ENCODE measurements around the gene SCN4B. TPM values are rescaled to one million over a fixed set of nuclear protein-coding genes. Genes with fewer than 3 reads are reported as not detected.

SCN4B gene
- total and polyA plus RNA-seq, 8 donors = 2.2 to 10.1 (median 7.5) TPM

GRCh38 chr11:118143661-118144185, 8.9 kb downstream of the SCN4B start:
- peaks cover 0 to 59% of the 10 kb centered on the region in 2 donors for H3K27me3 ChIP-seq
- intact Hi-C loops (cut with DNase I) = loop anchor here in 1 of 2 donors (10.0 kb wide), 1 partner anchor 211 kb away; the partner anchor contains the start of gene UBE4A

DNA sequence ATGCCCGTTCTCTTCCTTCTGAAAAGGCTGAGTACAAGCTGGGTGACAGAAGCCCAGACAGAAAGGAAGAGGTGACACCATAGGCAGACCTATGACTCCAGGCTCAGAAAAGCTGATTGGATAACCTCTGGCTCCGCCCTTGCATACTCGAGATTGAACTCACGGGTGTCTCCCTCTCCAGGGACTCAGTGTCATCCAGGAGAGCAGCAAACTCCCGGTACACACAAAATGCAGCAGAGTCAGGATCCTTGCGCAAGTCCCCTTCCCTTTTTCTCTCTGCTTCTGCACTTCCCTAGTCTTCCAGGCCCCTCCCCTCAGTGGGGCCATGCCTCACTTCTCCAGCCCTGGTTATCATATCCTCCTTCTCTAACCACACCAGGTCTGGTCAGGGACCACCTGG, 9.8 kb downstream of the SCN4B start:
- no peaks in the 10 kb centered on the region for H3K36me3 ChIP-seq
- DNase-seq (peak in 1 of 4 donors; percentile 60), ATAC-seq (no peak)
- H3K27ac ChIP-seq = no peak overlapping the region
- no peaks in the 10 kb centered on the region for H3K9me3 ChIP-seq
- intact Hi-C loops (cut with DNase I) = loop anchor here in 1 of 2 donors (10.0 kb wide), 1 partner anchor 212 kb away; the partner anchor contains the start of gene UBE4A
- TF ChIP-seq CTCF (IDR thresholded peaks at IDR 0.05) = no peak
- H3K4me1 ChIP-seq = peaks cover 0 to 24% of the 10 kb centered on the region in 2 donors
- no peak overlapping the region for H3K4me3 ChIP-seq
- H3K27me3 ChIP-seq = peaks cover 0 to 59% of the 10 kb centered on the region in 2 donors

More at GRCh38 chr11:118143661-118144185, 8.9 kb downstream of the SCN4B start:
- no peak overlapping the region for H3K27ac ChIP-seq
- no peaks in the 10 kb centered on the region for H3K36me3 ChIP-seq
- ATAC-seq (no peak), DNase-seq (no peak)
- H3K9me3 ChIP-seq = no peaks in the 10 kb centered on the region
- no peak overlapping the region for H3K4me3 ChIP-seq
- H3K4me1 ChIP-seq = peaks cover 0 to 24% of the 10 kb centered on the region in 2 donors
- no peak for TF ChIP-seq CTCF (IDR thresholded peaks at IDR 0.05)

DNA sequence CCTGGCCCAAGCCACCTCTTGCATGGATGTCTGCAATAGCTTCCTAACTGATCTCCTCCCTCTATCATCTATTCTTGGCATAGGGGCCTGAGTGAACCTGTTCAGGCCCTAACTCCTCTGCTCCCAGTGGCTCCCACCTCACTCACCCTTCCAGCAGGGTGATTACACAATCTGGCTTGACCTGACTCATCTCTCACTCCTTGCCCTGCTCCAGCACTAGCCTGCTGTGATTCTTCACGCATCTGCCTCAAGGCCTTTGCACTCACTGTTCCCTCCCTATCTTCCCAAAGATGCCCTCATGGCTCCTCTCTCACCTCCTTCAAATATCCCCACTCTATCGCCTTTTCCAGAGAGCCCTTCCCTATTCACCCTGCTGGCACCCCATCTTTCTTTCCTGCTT, 10.5 kb downstream of the SCN4B start:
- no peak for TF ChIP-seq CTCF (IDR thresholded peaks at IDR 0.05)
- peaks cover 0 to 59% of the 10 kb centered on the region in 2 donors for H3K27me3 ChIP-seq
- H3K36me3 ChIP-seq = no peaks in the 10 kb centered on the region
- DNase-seq = no peak
- H3K4me1 ChIP-seq = peaks cover 0 to 24% of the 10 kb centered on the region in 2 donors
- no peak for ATAC-seq
- no peaks in the 10 kb centered on the region for H3K9me3 ChIP-seq
- intact Hi-C loops (cut with DNase I) = loop anchor here in 1 of 2 donors (10.0 kb wide), 1 partner anchor 213 kb away; the partner anchor contains the start of gene UBE4A
- H3K4me3 ChIP-seq = no peak overlapping the region
- H3K27ac ChIP-seq = no peak overlapping the region

DNA sequence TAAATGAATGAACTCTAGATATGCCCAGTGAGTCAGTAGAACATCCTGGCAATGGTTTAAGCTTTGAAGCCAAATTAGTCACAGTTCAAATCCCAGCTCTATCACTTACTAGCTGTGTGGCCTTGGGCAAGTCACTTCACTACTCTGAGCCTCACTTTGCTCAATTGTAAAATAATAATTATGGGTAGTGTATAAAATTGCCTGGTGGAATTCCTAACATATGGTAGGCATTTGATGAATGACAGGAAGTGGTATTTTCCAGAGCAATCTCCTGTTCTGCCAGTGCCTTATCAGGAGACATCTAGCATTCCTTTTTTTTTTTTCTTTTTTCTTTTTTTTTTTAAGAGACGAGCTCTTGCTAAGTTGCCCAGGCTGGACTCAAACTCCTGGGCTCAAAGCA, 13.0 kb downstream of the SCN4B start:
- no peaks in the 10 kb centered on the region for H3K36me3 ChIP-seq
- H3K27me3 ChIP-seq = peaks cover 0 to 48% of the 10 kb centered on the region in 2 donors
- peaks cover 0 to 15% of the 10 kb centered on the region in 2 donors for H3K4me1 ChIP-seq
- ATAC-seq (no peak), DNase-seq (no peak)
- intact Hi-C loops (cut with DNase I) = no loop called here
- no peak for TF ChIP-seq CTCF (IDR thresholded peaks at IDR 0.05)
- H3K27ac ChIP-seq = no peak overlapping the region
- no peaks in the 10 kb centered on the region for H3K9me3 ChIP-seq
- H3K4me3 ChIP-seq = no peak overlapping the region

GRCh38 chr11:118138839-118139420, 13.7 kb downstream of the SCN4B start:
- TF ChIP-seq CTCF (IDR thresholded peaks at IDR 0.05) = no peak
- intact Hi-C loops (cut with DNase I) = no loop called here
- H3K27ac ChIP-seq = no peak overlapping the region
- H3K9me3 ChIP-seq = no peaks in the 10 kb centered on the region
- H3K4me1 ChIP-seq = peaks cover 0 to 15% of the 10 kb centered on the region in 2 donors
- no peaks in the 10 kb centered on the region for H3K36me3 ChIP-seq
- H3K4me3 ChIP-seq = no peak overlapping the region
- H3K27me3 ChIP-seq = peaks cover 0 to 41% of the 10 kb centered on the region in 2 donors
- ATAC-seq (no peak), DNase-seq (no peak)
